Esophagus muscularis mucosa (tissue), 4 donors: ENCODE measurements around the gene KLHL11. TPM values are rescaled to one million over a fixed set of nuclear protein-coding genes. Genes with fewer than 3 reads are reported as not detected.
A peak's percentile ranks its signal among the peaks of the same experiment; 100 is the strongest.

Experiments used
- DNase-seq: peaks from one replicate; pipeline ENCODE4 v3.0.0-alpha.2; 2017; ENCODE audit errors: extremely low spot score
- H3K27ac ChIP-seq, 4 donors: fragments of 200-600 bp; sonication (generic); replicated peaks in 1 of 4; 1 replicate in 3 of 4; 2 replicates in 1 of 4; pipeline ENCODE4 v1.5.1; 2016 to 2019; ENCODE audit warnings: mild to moderate bottlenecking in 1 of 4
- H3K27me3 ChIP-seq, 4 donors: fragments of 200-600 bp; sonication (generic); one replicate each; pipeline versions ENCODE4 v1.5.1 to v1.6.0; 2016 to 2019
- H3K36me3 ChIP-seq, 4 donors: fragments of 200-600 bp; sonication (generic); one replicate each; pipeline ENCODE4 v1.5.1; 2016 to 2019
- H3K4me1 ChIP-seq, 4 donors: fragments of 200-600 bp; sonication (generic); one replicate each; pipeline ENCODE4 v1.5.1; 2016 to 2019
- H3K4me3 ChIP-seq, 4 donors: fragments of 200-600 bp; sonication (generic); 1 replicate in 2 of 4; 2 replicates in 2 of 4; pipeline ENCODE4 v1.5.1; 2016 to 2019; ENCODE audit warnings: mild to moderate bottlenecking in 4 of 4, moderate library complexity in 1 of 4
- H3K9me3 ChIP-seq, 4 donors: fragments of 200-600 bp; sonication (generic); 1 replicate in 3 of 4; 2 replicates in 1 of 4; pipeline ENCODE4 v1.5.1; 2016 to 2019
- EP300 ChIP-seq: sonication (generic); formaldehyde crosslinking; IDR thresholded peaks from one replicate; pipeline ENCODE4 v1.6.1; 2017; ENCODE audit warnings: antibody characterized with exemption
- POLR2A ChIP-seq: fragments of 450-650 bp; IDR thresholded peaks from one replicate; pipeline ENCODE4 v1.6.1; 2017; ENCODE audit warnings: antibody characterized with exemption, moderate library complexity, mild to moderate bottlenecking, low read depth
- POLR2AphosphoS5 ChIP-seq, 2 donors: sonication (generic); formaldehyde crosslinking; IDR thresholded peaks; one replicate each; pipeline ENCODE4 v1.6.1; 2017; ENCODE audit warnings: antibody characterized with exemption in 2 of 2
- WGBS: methylation state at CpG from one replicate; pipeline ENCODE4 v1.1.5; 2018; 5-methylcytosine and 5-hydroxymethylcytosine counted together
- intact Hi-C: fragments of 100-400 bp; cut with DNase I; formaldehyde crosslinking; loops from one replicate; pipeline ENCODE4 v1.15.1; 2023
- total RNA-seq, 4 donors: library from RNA; depleted of rRNA; stranded (reverse); fragments of >200 nt; gene quantifications; one replicate each; pipeline versions ENCODE4 v1.1.0 to v1.2.1, GENCODE V29; 2016
- TF ChIP-seq, protein P1 (sequence below), 3 experiments: fragments of 200-600 bp in 2 of 3; fragments of 450-650 bp in 1 of 3; sonication (generic) in 2 of 3; IDR thresholded peaks; one replicate each; pipeline ENCODE4 v1.5.1; 2017 to 2019; ENCODE audit warnings: antibody characterized with exemption in 3 of 3, mild to moderate bottlenecking in 2 of 3, moderate library complexity in 1 of 3

Gene KLHL11
- total RNA-seq, 4 donors from 2014 or later: 12.4 to 24.2 (median 17.2) TPM

DNA sequence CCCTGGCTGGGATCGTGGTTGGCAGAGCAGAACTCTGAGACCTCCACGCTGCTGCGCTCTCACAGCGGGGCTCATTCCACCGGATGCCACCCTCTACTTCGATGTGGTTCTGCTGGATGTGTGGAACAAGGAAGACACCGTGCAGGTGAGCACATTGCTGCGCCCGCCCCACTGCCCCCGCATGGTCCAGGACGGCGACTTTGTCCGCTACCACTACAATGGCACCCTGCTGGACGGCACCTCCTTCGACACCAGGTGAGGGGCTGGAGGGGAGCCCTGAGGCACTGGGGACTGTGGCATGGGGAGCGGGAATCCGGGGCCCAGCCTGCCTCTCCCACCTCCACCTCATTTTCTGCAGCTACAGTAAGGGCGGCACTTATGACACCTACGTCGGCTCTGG, 47.2 kb downstream of the KLHL11 start:
- Histone ChIP-seq H3K4me1 (peaks cover under 1 to 14% (median 11%) of the 10 kb centered on the region in 4 donors), H3K27me3 (no peaks in the 10 kb centered on the region), H3K4me3 (no peak overlapping the region), H3K27ac (no peak overlapping the region), H3K36me3 (peaks cover 0 to 9% (median 4%) of the 10 kb centered on the region in 4 donors), H3K9me3 (no peaks in the 10 kb centered on the region)
- intact Hi-C loops: no loop called here
- no peak for DNase-seq
- TF ChIP-seq POLR2A: no peak
- TF ChIP-seq, protein P1, sequence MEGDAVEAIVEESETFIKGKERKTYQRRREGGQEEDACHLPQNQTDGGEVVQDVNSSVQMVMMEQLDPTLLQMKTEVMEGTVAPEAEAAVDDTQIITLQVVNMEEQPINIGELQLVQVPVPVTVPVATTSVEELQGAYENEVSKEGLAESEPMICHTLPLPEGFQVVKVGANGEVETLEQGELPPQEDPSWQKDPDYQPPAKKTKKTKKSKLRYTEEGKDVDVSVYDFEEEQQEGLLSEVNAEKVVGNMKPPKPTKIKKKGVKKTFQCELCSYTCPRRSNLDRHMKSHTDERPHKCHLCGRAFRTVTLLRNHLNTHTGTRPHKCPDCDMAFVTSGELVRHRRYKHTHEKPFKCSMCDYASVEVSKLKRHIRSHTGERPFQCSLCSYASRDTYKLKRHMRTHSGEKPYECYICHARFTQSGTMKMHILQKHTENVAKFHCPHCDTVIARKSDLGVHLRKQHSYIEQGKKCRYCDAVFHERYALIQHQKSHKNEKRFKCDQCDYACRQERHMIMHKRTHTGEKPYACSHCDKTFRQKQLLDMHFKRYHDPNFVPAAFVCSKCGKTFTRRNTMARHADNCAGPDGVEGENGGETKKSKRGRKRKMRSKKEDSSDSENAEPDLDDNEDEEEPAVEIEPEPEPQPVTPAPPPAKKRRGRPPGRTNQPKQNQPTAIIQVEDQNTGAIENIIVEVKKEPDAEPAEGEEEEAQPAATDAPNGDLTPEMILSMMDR (IDR thresholded peaks at IDR 0.05): no peak
- TF ChIP-seq EP300: no peak
- TF ChIP-seq POLR2AphosphoS5 (IDR thresholded peaks at IDR 0.05): no peak
- WGBS: 99% methylated on average over 20 of the region's 20 CpGs

DNA sequence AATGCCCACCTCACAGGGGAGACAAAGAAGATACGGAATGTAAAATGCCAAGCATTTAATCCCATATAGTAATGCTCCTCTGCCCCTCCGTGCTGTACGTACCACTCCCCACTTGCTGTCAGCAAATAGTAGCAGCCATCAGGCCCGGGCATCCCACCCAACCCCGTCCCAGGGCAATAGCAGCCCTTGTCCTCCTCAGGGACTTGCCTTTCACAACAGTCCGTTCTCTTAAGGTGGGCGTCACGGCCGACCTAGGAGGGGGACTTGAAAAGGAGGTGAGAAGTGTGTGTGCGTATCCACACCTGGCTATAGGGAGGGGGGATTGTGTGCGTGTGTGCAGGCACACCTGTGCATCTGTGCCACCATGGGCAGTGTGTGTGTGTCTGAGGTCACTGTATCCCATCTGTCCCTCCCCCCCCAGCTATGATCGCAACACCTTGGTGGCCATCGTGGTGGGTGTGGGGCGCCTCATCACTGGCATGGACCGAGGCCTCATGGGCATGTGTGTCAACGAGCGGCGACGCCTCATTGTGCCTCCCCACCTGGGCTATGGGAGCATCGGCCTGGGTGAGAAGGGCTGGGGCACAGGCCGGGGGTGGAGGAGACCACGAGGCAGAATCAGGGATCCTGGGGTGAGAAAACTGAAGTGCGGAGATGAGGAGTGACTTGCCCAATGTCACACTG, 48.4 kb downstream of the KLHL11 start:
- no peak for DNase-seq
- peaks cover 7 to 26% (median 23%) of the 10 kb centered on the region in 4 donors for H3K4me1 ChIP-seq
- H3K36me3 ChIP-seq: peaks cover 0 to 9% (median 4%) of the 10 kb centered on the region in 4 donors
- H3K4me3 ChIP-seq: no peak overlapping the region
- WGBS: 95% methylated on average over 23 of the region's 23 CpGs
- intact Hi-C loops: no loop called here
- H3K9me3 ChIP-seq: no peaks in the 10 kb centered on the region
- H3K27ac ChIP-seq: no peak overlapping the region
- H3K27me3 ChIP-seq: no peaks in the 10 kb centered on the region
- no peak for TF ChIP-seq POLR2A

DNA sequence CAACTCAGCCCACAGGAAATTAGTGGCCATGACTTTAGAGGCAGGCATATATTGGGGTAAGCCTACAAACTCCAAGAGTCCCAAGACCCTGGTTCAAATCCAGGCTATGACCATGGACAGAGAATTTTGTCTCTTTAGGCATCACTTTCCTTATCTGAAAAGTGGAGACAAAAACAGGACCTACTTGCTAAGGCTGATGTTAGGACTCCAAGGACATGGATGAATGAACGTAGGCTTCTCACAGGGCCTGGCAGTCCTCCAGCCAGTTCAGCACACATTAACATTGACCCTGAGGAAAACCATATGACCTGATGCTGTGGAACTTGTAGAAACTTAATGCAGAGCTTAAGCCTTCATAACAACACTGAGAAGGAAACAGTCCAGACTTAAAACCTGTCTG, 51.0 kb downstream of the KLHL11 start:
- Histone ChIP-seq H3K4me3 (no peak overlapping the region), H3K36me3 (peaks cover 0 to 9% (median 4%) of the 10 kb centered on the region in 4 donors), H3K4me1 (peaks cover 21 to 48% (median 44%) of the 10 kb centered on the region in 4 donors), H3K27me3 (no peaks in the 10 kb centered on the region), H3K27ac (peak overlapping the region in 1 of 4 donors; percentile 14), H3K9me3 (no peaks in the 10 kb centered on the region)
- TF ChIP-seq EP300: no peak
- no peak for TF ChIP-seq POLR2A
- TF ChIP-seq, protein P1 (IDR thresholded peaks at IDR 0.05): no peak
- TF ChIP-seq POLR2AphosphoS5 (IDR thresholded peaks at IDR 0.05): no peak
- no peak for DNase-seq
- intact Hi-C loops: loop anchor here (5.0 kb wide), 1 partner anchor 53 kb away; the partner anchor contains the start of gene KLHL11
- WGBS: 25% methylated on average over 1 of the region's 1 CpG

DNA sequence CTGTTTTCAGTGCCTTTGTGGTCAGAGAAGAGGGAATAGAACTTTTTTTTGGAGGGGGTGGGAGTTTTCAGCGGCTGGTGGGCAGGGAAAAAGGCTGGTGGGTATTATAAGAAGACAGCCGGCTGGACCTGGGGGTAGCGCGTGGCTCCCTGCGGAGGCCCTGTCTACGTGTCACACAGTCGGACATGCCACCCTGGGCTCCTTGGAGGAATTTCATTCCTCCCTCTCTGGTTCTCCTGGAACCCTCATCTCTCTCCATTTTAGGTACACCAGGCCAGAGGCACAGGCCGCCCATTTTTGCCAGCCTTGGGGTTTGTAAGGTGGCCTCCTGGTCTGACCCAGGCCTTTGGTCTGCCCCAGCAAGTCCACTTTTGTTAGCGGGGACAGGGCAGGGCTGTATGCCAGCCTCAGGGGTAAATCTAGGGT, 51.5 kb downstream of the KLHL11 start:
- Histone ChIP-seq H3K27ac (peak overlapping the region; percentile 71 to 84 (median 82)), H3K9me3 (no peaks in the 10 kb centered on the region), H3K4me3 (peak overlapping the region; percentile 70 to 89 (median 80)), H3K36me3 (peaks cover 0 to 11% (median 4%) of the 10 kb centered on the region in 4 donors), H3K4me1 (peaks cover 21 to 52% (median 45%) of the 10 kb centered on the region in 4 donors), H3K27me3 (no peaks in the 10 kb centered on the region)
- intact Hi-C loops: loop anchor here (5.0 kb wide), 1 partner anchor 54 kb away; the partner anchor contains the start of gene KLHL11
- no peak for DNase-seq
- WGBS: 58% methylated on average over 8 of the region's 9 CpGs
- TF ChIP-seq POLR2A (no peak), POLR2AphosphoS5 (IDR thresholded peaks at IDR 0.05) (no peak), EP300 (no peak)
- TF ChIP-seq, protein P1 (IDR thresholded peaks at IDR 0.05): no peak

DNA sequence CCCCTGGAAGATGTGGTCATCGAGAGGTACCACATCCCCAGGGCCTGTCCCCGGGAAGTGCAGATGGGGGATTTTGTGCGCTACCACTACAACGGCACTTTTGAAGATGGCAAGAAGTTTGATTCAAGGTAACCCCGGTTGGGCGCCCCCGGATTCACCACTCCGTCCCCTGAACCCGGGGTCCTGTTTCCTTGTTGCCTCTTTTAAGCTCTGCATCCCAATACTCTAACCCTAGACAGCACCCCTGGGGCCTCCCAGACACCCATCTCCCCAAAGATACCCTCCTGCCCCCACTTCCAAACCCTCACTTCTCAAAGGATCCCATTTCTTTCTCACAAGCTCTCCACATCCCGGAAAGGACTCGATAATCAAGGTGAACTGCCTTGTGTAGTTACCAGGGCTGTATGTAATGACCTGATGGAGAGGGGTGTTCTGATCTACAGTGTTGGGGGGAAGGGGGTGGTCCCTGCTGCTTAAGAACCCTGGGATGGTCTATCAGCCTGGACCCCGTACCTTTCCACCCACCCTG, 52.0 kb downstream of the KLHL11 start:
- TF ChIP-seq, protein P1 (IDR thresholded peaks at IDR 0.05): peak in 1 of 3 experiments; percentile 3
- TF ChIP-seq POLR2A: no peak
- H3K9me3 ChIP-seq: no peaks in the 10 kb centered on the region
- no peaks in the 10 kb centered on the region for H3K27me3 ChIP-seq
- peaks cover 21 to 54% (median 45%) of the 10 kb centered on the region in 4 donors for H3K4me1 ChIP-seq
- no peak for DNase-seq
- H3K36me3 ChIP-seq: peaks cover 0 to 11% (median 2%) of the 10 kb centered on the region in 4 donors
- 29% methylated on average over 8 of the region's 12 CpGs for WGBS
- H3K4me3 ChIP-seq: peak overlapping the region; percentile 70 to 89 (median 80)
- peak overlapping the region; percentile 71 to 84 (median 82) for H3K27ac ChIP-seq
- intact Hi-C loops: loop anchor here (5.0 kb wide), 1 partner anchor 54 kb away; the partner anchor contains the start of gene KLHL11
